GM21390 (cell line): ENCODE measurements around the gene FLT3LG.
A peak's percentile ranks its signal among the peaks of the same experiment; 100 is the strongest.
"Not testable (repeated sequence)": the region's sequence is repeated elsewhere in the genome, so short reads cannot be mapped to it uniquely, and the experiment has no call there.

Experiments
- ATAC-seq: cut with Tn5 transposase; IDR thresholded peaks from one replicate; pipeline ENCODE4 v1.9.1; 2021; ENCODE audit not compliant: unreplicated experiment

Gene FLT3LG

DNA sequence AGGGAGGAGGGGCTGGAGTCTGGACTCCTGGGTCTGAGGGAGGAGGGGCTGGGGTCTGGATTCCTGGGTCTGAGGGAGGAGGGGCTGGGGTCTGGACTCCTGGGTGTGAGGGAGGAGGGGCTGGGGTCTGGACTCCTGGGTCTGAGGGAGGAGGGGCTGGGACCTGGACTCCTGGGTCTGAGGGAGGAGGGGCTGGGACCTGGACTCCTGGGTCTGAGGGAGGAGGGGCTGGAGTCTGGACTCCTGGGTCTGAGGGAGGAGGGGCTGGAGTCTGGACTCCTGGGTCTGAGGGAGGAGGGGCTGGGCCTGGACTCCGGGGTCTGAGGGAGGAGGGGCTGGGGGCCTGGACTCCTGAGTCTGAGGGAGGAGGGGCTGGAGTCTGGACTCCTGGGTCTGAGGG lies 12.9 kb upstream of the FLT3LG start:
- ATAC-seq: not testable (repeated sequence)

DNA sequence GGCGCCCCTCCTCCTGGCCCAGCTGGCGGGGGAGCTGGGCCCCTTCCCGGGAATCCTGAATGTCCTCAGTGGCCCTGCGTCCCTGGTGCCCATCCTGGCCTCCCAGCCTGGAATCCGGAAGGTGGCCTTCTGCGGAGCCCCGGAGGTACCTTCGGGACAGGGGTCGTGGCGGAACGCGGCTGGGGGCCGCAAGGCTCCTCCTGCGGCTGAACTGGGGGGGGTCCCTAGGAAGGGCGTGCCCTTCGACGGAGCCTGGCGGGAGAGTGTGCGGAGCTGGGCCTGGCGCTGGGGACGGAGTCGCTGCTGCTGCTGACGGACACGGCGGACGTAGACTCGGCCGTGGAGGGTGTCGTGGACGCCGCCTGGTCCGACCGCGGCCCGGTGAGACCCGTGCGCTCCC lies 12.4 kb upstream of the FLT3LG start:
- ATAC-seq: no peak

DNA sequence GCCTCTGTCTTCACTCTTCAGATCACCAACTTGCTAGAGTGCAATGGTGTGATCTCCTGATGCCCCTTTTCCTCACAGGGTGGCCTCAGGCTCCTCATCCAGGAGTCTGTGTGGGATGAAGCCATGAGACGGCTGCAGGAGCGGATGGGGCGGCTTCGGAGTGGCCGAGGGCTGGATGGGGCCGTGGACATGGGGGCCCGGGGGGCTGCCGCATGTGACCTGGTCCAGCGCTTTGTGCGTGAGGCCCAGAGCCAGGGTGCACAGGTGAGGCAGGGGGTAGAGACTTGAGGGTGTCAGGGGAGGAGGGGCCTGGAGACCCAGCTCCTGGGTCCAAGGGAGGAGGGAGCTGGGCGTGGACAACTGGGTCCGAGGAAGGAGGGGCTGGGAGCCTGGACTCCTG lies 11.5 kb upstream of the FLT3LG start:
- ATAC-seq: no peak

DNA sequence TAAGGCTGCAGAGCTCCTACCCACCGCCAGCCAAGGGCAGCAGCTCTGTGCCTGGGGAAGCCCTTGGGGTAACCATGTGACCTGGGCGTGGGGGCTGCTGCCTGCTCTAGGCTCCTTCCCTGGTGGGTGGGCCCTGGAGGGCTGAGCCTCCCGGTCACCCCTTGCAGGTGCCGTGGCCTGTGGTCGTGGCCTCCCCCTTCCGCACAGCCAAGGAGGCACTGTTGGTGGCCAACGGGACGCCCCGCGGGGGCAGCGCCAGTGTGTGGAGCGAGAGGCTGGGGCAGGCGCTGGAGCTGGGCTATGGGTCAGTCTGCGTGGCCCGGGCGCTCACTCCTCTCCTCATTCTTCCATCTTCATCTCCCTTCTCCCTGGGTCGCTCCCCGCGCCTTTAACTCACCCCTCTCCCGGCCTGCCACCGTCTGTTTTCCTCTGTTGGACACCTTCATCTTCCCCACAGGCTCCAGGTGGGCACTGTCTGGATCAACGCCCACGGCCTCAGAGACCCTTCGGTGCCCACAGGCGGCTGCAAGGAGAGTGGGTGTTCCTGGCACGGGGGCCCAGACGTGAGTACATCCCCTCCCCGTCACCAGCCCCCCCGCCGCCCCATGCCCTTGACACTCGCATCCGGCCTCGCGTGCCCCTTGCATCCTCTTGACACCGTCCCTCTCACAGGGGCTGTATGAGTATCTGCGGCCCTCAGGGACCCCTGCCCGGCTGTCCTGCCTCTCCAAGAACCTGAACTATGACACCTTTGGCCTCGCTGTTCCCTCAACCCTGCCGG lies 9.9 kb upstream of the FLT3LG start:
- ATAC-seq: no peak

DNA sequence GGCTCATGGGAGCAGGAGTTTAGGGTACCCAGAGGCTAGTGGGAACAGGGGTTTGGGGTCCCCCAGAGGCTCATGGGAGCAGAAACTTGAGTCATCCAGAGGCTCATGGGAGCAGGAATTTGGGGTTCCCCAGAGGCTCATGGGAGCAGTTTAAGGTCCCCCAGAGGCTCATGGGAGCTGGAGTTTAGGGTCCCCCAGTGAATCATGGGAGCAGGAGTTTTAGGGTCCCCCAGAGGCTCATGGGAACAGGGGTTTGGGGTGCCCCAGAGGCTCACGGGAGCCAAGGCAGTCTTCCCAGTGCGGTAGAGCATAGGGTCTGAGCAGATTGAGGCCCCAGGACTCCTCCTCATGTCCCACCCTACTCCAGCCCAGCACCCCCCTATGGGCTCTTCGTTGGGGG lies 8.6 kb upstream of the FLT3LG start:
- no peak for ATAC-seq

DNA sequence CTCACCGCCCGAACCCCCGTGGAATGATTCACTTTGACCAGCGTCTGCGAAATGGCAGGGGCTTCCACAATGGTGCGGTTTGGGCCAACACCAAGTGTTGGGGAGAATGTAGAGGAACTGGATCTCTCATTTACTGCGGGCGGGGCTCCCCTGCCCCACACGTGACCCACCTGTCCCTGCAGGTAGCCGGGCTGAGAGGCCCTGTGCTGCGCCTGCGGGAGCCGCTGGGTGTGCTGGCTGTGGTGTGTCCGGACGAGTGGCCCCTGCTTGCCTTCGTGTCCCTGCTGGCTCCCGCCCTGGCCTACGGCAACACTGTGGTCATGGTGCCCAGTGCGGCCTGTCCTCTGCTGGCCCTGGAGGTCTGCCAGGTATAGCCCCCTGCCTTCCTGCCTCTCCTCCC lies 5.8 kb upstream of the FLT3LG start:
- ATAC-seq: no peak

DNA sequence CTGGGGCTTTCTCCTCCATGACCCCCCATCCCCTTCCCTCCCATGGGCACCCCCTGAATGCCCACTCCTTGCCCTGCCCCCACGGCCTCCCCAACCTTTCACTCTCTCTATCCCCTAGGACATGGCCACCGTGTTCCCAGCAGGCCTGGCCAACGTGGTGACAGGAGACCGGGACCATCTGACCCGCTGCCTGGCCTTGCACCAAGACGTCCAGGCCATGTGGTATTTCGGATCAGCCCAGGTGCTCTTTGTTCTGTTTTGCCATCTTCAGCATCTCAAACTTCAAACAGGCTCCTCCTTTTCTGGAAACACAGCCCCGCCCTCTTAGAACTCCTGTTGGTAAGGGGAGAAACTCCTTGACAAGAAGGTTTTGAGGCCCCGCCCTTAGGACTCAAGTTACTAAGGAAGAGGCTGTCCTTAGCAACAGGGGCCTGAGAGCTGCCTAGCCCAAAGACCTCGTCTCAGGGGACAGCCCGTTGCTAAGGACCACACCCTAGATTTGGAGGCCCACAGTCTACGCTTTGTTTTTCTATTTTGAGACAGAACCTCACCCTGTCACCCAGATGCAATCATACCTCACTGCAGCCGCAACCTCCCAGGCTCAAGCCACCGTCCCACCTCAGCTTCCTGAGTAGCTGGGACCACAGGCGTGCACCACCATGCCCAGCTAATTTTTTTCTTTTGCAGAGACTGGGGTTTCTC lies 5.1 kb upstream of the FLT3LG start:
- no peak for ATAC-seq

DNA sequence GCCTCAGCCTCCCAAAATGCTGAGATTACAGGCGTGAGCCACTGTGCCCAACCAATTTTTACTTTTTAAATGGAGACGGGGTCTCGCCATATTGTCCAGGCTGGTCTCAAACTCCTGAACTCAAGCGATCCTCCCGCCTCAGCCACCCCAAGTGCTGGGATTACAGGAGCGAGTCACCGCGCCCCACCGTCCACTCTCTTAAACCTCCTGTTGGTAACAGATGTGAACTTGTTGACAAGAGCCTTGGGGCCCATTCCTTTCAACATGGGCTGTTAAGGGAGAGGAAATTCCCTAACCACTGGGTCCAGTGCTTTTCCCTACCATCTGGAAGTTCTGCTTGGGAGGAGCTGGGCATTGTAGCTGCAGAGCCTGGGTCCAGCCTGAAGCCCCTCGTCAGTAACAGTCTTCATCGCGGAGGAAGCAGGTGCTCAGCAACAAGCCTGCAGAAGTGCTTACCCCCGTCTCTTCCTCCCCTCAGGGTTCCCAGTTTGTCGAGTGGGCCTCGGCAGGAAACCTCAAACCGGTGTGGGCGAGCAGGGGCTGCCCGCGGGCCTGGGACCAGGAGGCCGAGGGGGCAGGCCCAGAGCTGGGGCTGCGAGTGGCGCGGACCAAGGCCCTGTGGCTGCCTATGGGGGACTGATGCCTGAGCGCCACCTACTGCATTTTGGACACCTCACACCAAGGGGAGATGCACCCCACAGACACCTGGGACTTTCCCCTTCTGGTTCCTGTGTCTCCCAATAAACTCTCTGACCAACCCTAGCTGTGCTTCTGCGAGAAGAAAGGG lies 4.0 kb upstream of the FLT3LG start:
- peak; percentile 50 for ATAC-seq

DNA sequence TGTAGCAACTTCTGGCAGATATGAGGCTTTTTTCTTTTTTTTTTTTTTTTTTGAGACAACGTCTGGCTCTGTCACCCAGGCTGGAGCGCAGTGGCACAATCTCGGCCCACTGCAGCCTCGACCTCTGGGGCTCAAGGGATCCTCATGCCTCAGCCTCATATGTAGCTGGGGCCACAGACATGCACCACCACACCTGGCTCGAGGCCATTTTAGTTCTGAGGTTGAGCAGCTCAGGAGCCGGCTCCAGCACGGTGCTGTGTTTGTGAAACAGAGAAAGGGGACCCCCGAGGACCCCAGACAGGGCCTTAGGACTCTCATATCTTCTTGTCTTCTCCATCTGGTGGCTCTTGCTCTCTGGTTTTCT lies 3.4 kb upstream of the FLT3LG start:
- ATAC-seq: no peak

DNA sequence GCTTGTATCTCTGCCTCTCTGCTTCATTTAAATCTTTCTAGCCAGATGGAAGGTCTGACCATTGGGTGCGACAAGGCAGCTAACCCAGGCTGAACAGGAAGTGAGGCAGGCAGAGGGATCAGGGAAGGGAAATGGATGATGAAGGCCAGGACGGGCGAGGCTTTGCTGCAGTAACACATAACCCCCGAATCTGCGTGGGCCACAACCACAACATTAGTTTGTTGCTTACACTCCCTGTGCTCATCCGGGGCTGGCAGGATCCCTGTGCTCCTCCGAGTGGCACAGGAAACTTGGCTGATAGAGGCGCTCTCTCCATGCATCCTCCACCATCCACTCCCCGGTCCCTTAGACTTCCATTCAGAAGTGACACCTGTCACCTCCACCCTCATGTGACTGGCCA lies 1.1 kb upstream of the FLT3LG start:
- ATAC-seq: no peak

DNA sequence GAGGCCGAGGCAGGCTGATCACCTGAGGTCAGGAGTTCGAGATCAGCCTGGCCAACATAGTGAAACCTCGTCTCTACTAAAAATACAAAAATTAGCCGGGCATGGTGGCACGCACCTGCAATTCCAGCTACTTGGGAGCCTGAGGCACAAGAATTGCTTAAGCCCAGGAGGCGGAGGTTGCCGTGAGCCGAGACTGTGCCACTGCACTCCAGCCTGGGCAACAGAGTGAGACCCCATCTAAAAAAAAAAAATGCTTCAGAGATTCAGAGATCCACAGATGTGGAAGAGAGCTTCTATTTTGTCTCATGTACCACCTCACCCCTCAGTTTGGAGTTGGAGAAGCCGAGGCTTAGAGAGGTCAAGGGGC lies 531 bp upstream of the FLT3LG start:
- not testable (repeated sequence) for ATAC-seq

DNA sequence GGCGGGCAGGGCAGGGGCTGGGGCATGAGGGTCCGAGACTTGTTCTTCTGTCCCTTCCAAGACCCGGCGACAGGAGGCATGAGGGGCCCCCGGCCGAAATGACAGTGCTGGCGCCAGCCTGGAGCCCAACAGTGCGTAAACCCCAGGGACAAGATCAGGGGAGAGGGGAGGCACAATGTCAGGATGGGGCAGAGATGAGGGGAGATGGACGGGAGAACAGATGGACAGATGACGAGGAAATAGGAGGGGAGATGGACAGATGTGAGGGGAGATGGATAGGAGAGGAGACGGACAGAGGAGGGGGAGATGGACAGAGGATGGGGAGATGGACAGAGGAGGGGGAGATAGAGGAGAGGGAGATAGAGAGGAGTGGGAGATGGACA lies 518 bp downstream of the FLT3LG start:
- ATAC-seq: no peak

DNA sequence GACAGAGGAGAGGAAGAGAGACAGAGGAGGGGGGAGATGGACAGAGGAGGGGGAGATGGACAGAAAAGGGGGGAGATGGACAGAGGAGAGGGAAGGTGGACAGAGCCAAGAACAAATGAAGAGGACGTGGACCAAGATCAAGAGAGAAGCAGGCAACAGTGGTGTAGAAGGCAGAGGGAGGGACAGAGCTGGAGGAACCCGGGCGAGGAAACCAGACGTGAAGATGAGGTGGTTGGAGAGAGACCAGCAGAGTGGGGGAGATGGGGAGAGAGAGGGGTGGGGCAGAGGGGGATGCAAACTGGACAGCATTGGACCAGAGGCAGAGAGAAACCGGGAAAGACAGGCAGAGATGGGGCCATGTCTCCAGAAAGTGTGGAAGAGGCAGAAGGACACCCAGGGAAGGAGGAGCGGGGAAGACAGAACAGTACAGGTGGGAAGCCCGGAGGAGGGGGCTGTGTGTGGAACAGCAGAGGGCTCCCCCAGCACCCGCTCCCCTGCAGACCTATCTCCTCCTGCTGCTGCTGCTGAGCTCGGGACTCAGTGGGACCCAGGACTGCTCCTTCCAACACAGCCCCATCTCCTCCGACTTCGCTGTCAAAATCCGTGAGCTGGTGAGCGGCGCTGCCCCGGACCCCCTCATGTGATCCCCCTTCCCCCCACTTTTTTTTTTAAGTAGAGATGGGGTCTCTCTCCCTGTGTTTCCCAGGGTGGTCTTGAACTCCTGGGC lies 1.3 kb downstream of the FLT3LG start:
- no peak for ATAC-seq

DNA sequence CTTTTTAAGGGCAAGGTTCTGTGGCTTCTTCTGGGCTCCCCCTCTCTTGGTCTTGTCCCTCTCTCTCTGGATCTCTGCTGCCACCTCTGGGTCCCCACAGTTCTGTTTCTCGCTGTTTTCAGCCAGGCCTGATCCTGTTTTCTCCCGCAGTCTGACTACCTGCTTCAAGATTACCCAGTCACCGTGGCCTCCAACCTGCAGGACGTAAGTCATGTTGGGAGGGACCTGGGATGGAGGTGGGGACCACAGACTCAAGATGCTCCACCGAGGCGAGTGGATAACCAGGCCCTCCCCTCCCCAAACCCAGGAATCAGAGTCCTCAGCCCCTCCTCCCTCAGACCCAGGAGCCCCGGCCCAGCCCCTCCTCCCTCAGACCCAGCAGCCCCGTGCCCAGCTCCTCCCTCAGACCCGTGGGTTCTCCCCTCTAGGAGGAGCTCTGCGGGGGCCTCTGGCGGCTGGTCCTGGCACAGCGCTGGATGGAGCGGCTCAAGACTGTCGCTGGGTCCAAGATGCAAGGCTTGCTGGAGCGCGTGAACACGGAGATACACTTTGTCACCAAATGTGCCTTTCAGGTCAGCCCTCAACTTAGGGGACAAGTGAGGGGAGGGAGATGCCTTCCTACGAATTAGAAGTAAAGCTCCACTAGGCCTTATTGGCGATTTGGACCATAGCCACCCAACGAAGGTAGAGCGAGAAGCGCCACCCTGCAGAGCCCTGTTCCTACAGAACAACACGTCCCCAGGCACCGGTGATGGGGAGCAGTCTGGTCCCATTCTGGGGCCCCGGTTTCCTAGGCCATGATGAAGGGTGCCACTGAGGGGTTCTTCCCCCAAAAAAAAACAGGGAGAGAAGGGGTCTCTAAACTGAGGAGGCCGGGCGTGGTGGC lies 2.2 kb downstream of the FLT3LG start:
- no peak for ATAC-seq

DNA sequence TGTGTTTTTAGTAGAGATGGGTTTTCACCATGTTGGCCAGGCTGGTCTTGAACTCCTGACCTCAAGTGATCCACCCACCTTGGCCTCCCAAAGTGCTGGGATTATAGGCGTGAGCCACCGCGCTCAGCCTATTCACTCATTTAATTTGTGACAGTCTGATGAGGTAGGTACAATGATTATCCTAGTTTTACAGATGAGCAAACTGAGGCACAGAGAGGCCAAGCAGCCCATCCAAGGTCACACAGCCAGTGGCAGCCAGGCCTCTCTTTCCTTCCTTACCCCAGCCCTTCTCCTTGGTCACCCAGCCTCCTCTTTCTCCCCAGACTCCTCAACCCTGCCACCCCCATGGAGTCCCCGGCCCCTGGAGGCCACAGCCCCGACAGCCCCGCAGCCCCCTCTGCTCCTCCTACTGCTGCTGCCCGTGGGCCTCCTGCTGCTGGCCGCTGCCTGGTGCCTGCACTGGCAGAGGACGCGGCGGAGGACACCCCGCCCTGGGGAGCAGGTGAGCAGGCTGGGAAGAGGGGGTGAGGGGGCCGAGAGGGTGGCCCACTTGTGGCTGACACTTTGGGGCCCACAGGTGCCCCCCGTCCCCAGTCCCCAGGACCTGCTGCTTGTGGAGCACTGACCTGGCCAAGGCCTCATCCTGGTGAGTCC lies 6.1 kb downstream of the FLT3LG start:
- no peak for ATAC-seq

DNA sequence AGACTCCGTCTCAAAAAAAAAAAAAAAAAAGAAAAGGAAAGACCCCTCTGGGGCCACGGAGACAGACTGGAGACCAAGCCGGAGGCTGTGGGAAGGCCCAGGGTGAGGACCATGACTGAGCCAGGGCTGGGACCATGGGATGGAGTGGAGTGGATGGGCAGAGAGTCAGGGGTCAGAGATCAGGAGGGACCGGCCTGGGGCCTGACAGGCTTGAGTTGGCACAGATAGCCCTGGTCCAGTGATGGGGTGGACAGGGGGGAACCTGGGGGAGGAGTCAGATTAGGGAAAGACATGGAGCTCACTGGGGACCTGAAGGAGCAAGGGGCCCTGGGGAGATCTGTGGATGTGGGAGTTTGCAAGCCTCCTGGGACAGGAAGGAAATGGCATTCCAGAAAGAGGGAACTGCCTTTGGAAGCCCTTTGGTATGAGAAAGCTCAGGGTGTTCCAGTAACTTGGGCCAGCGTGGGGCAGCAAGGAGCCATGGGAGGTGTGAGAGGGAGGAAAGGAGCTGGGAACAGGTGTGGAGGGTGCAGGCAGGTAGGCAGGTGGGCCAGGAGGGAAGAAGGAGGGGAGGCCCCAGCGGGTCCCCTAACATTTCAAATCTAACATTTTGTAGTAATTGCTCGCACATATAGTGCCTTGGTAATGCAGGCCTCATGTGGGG lies 7.1 kb downstream of the FLT3LG start:
- no peak for ATAC-seq

DNA sequence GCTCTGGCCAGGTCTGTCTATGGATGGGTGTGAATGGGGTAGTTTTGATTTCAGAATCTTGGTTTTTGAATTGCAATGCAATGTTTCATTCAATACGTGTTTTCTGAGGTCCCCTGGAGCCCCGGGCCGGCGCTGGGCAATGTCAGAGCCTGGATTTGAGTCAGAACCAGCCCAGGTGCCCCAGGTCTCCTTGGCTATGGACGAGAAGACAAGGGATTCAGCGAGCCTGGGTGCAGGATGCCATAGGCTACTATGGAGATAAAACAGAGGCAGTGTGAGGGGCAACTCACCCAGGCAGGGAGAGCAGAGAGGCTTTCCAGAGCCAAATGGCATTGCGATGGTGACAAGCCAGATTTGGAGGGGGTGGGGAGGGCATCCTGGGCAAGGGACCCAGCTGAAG lies 12.2 kb downstream of the FLT3LG start:
- ATAC-seq: no peak

DNA sequence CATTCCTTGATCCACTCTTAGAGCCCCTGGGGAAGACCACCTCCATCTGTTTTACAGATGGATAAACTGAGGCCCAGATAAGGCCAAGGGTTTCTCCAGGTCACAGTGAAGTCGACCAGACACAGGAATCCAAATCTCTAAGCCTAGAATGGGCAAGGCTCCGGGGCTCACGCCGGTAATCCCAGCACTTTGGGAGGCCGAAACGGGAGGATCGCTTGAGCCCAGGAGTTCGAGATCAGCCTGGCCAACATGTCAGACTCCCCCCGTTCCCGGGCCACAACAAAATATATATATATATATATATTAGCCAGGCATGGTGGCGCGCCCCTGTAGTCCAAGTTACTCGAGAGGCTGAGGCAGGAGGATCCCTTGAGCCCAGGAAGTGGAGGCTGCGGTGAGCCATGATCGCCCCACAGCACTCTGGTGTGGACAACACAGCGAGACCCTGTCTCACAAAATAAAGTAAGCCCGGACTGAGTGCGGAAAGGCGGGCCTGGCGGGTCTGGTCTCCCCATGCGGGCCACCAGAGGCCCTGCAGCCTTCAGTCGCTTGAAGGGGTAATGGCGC lies 12.8 kb downstream of the FLT3LG start:
- no peak for ATAC-seq
